ENCODE data around the gene TOR2A.

DNA sequence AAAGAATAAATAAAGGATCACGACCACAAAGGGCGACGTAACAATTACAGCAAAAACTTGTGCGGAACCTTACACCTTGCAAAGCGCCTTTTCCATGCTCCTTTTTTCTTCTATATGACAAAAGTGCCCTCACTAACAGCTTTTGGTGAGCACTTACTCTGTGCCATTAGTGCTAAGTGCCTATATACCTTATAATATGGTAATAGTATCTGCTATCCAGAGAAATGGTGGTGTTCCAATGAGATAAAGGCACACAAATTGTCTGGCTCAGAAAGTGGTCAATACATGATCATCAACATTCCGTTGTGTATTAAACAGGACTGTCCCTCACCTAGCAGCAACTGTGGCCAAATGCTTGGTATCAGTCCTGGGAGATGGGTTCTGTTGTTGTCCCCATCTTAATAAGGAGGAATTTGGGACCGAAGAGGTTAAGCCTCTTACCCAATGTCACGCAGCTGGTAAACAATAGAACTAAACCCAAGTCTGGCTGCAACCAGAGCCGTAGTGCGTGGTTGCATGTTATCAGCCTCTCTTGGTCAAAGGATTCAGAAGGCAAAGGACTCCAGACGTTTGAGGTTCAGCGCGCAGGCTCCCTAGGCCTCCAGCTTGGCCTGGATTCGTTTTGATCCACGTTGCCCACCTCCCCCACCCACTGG lies 564 bp upstream of the TOR2A start:
- TF ChIP-seq POLR2AphosphoS5 (IDR thresholded peaks at IDR 0.05) (no peak), POLR2A (IDR thresholded peaks at IDR 0.05) (no peak)
- TF ChIP-seq, protein P1, sequence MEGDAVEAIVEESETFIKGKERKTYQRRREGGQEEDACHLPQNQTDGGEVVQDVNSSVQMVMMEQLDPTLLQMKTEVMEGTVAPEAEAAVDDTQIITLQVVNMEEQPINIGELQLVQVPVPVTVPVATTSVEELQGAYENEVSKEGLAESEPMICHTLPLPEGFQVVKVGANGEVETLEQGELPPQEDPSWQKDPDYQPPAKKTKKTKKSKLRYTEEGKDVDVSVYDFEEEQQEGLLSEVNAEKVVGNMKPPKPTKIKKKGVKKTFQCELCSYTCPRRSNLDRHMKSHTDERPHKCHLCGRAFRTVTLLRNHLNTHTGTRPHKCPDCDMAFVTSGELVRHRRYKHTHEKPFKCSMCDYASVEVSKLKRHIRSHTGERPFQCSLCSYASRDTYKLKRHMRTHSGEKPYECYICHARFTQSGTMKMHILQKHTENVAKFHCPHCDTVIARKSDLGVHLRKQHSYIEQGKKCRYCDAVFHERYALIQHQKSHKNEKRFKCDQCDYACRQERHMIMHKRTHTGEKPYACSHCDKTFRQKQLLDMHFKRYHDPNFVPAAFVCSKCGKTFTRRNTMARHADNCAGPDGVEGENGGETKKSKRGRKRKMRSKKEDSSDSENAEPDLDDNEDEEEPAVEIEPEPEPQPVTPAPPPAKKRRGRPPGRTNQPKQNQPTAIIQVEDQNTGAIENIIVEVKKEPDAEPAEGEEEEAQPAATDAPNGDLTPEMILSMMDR (IDR thresholded peaks at IDR 0.05) = no peak
